Activated T-cell treated with anti-CD3 and anti-CD28 coated beads, Interleukin-2, amount 50 U/mL, for 48 hours (primary cell): ENCODE results near the gene PDE4D.

Experiments used
- DNase-seq, 2 experiments: peaks; one replicate each; pipeline ENCODE4 v3.0.0-alpha.2; 2020

PDE4D gene

DNA sequence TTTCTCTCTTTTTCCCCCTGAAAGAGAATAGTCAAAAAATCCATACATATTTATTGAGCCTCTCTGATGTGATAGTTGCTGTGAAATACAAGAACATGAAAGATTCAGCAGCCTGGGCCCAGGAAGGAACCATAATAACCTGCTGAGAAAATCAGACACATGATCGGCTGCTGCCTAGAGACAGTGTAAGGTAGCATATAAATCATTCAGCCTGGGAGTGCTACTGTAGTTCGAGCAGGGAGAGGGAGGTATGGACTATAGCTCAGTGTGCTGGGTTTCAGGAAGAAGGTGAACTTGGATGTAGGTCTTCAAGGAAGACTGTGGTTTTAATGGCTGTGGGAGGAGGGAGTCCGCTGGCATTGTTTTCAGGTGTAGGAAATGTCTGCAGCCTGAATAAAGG, 841.6 kb downstream of the PDE4D start:
- DNase-seq: no peak

DNA sequence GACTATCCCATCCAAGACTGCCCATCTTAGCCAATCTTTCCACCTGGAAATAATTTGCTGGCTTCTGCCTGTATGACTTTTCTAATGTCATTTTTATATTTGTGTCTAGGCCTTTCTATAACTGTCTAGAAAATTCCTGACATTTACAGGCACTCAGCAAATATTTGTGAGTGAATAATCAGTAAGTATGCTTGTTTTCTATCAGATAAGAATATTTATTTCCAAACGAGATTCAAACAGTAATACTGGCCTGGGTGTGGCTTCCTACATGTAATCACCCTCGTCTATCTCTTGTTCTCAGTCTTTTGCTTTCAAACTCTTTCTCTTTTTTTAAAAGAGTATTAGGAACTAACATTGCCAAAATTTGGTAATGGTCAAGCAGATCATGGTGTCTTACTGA, 844.4 kb downstream of the PDE4D start:
- DNase-seq: no peak

DNA sequence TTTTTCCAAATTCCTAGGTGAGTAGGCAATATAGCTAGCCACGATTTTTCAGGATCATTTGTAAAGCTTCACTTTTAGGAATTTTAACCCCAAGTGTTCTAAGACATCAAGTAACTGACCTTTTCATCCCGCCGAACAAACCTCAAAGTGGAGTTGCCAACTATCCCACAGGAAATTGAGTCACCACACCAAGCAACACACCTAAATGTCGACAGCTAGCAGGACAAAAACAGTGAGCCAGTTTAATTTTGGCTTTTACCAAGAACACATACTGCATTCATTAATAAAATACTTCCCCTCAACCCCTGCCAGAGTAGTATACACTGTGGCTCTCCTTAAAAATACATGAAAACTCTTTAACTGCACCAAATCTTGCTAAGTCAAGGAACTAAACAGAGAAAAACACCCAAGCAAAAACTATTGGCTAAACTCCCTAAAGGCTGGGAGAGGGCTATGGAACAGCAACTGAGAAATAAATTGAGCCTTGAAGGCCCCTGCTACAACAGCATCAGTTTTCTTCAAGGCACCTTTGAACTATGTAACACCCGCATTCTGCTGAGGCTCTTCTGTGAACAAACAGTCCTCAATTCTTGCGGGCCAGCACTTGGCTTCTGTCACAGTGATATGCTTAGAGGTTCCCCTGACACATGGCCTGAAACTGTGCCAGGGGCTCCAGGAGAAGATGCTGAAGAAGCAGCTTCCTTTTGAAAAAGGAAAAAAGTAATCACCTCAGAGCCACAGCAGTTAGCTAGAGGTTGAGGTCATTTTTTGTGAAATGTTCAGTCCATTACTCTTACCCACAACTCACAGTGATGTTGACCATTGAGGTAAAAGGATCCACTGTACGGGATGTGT, 851.1 kb downstream of the PDE4D start:
- peak in 1 of 2 experiments; percentile 39 for DNase-seq

GRCh38 chr5:59041355-59041754, 852.2 kb downstream of the PDE4D start:
- no peak for DNase-seq

DNA sequence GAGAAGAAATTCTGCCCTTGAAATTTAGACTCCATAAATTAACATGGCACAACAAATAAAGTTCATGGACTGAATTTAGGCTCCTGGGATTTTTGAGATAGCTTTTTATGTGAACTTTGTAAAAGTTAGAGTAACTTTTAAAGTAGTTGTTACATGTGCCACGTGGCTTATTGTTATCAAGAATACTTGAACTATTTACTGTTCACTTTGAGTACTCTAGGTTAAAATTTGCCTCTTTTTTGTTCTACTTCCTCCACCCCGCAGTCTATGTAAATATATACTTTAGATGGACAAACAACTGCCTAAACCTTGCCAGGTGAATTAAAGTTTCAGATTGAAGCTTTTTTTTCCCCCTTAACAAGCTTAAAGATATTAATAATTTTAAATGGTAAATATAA, 852.7 kb downstream of the PDE4D start:
- DNase-seq: no peak

- DNase-seq: no peak
These were observed 853.3 kb downstream of the PDE4D start for GRCh38 chr5:59040024-59040803.

DNA sequence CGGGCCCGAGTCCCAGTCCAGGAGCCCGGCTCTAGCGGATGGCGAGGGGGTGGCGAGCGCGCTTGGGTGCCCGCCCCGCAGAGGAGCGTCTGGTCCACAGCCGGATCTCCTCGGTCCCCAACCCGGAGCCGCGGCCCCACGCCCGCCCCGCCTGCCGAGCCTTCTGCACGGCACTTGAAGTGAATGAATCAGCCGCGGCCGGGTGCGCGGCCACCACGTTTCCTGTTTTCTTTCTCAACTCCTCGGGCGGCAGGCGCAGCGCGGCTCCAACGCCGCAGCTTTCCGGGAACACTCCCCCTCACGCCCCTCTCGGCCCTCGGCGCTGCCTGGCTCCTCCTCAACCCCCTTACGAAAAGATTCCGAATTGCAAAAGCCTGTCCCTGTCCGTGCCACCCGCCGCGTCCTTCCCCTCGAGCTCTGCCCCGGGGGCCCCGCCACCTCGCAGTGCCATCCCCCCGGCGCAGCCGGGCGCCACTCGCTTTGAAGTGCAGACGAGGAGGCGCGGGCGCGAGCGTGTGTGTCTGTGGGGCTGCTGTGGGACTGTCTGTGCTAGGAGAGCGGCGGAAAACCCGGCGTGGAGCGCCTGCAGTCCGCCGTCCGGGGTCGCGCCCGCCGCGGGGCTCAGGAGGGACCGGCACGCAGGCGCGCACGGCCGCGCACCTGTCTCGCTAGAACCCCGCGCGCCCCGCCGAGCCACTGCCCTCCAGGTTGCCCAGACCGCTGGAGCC, 854.1 kb downstream of the PDE4D start:
- peak; percentile 92 to 93 for DNase-seq

GRCh38 chr5:59038798-59039295, 854.7 kb downstream of the PDE4D start:
- no peak for DNase-seq

GRCh38 chr5:59037941-59038797, 855.4 kb downstream of the PDE4D start:
- no peak for DNase-seq

DNA sequence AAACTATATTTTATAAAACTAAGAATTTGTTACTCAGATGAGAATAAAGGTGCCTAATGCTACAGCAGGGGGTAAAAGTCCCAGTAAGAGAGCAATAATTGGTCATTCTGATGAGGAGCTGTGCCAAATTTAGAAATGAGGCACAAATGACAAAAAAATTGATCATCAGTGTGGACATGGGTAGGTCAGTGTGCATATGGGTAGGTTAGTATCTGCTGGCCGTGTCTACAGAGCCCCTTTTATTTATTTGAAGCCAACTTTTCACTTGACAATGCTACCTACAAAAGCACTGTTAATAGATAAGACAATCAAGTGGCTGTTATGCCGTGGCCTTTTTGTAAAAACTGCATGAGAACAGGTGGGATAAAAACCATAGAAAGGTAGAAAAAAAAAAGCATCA, 856.1 kb downstream of the PDE4D start:
- no peak for DNase-seq

DNA sequence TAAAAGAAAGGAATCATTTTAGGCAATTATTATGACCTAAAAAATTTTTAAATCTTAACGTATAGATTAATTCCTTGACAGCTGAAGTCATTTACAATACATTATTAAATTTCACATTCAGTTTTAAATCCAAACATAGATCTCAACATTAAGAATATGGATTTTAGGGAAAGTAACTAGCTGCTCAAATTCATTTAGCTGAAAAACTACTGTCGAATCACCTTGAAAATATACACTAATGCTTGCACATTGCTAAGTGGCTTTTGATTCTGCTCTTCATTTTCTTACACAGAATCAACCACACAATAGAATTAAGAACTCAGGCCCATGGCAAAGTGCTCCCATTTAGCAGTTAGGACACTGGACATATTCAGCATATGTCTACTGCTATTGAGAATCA, 856.5 kb downstream of the PDE4D start:
- DNase-seq: no peak

- DNase-seq: peak; percentile 42 to 52
These were observed 857.1 kb downstream of the PDE4D start for GRCh38 chr5:59036274-59036961.

DNA sequence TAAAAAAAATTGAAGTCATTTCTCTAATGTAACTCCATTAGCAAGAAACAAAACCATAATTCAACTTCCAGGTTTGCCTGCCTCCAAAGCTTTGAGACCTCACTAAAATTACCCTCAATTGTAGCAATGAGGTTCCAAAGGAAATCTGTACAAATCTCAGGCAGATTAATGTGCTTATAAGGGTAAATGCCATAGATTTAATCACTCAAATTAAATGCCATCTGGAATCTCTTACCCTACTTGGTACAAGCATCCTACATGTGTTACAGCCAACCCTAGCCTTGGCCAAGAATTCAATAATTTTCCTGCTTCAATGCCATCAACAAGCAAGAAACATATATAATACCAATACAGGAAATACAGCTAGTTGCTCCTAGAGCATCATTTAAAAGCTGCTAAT, 857.8 kb downstream of the PDE4D start:
- DNase-seq: no peak

DNA sequence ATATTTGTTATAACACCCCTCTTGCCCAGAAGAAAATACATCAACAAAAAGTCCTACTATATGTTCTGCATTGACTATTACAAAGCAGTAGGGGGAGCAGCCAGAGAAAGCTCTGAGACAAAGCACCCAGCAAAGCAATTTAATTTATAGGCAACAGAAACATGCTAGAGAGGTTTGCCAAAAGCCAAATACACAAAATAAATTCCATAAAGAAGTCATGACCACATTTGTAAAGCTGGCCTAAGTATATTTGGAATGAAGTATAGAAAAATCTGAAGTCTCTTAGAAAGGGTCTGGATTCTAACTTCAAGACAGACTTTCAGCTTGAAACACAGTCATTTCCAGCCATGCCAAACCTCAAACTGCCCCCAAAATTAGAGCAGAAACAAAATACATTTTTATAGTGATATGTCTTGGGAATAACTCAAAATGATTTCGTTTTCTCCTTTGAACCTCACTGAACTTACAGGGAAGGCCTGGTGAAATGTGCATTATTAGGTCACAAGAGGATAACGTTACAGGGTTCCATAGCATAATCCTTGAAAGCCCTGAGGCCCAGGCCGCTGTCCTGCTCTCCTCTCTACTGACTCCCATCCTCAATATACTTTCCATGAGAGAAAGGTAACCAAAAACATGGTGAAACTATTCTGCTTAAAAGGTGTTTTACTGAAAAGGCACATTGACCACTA, 858.9 kb downstream of the PDE4D start:
- no peak for DNase-seq

- no peak for DNase-seq
These were observed 866.2 kb downstream of the PDE4D start for GRCh38 chr5:59027145-59027907.

DNA sequence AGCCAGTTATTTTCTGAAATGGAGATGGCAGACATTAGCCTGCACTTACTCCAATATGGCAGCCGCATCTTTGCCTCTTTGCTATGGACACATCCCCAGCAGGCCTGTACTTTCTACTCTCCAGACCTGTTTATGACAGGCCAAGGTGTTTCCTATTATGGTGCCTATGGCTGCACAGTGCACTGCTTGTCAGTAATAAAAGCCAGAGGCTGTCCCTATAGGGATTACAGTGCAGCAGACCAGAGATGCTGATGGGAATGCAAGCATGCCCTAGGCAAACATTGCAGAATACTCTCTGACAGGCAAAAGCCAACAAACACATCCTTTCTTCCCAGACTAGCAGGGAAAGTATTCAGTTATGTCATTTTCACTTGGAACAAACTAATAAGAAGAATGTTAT, 867.8 kb downstream of the PDE4D start:
- DNase-seq: no peak

GRCh38 chr5:59021837-59022514, 871.5 kb downstream of the PDE4D start:
- DNase-seq: peak in 1 of 2 experiments; percentile 27

GRCh38 chr5:59021286-59021673, 872.2 kb downstream of the PDE4D start:
- DNase-seq: no peak

GRCh38 chr5:59020611-59021285, 872.8 kb downstream of the PDE4D start:
- DNase-seq: peak; percentile 48 to 50
